Effector memory CD4-positive, alpha-beta T cell (primary cell): ENCODE results near the gene ASCC1.

Experiments used
- DNase-seq, 3 donors: peaks; one replicate each; pipeline ENCODE4 v3.0.0-alpha.2; 2020
- H3K27ac ChIP-seq: 2 replicates; pipeline ENCODE4 v1.7.0; 2013; ENCODE audit warnings: mild to moderate bottlenecking, low read length, moderate library complexity; ENCODE audit not compliant: insufficient read depth, poor library complexity, severe bottlenecking
- H3K27me3 ChIP-seq: replicated peaks from 2 replicates; pipeline ENCODE4 v1.7.0; 2013; ENCODE audit warnings: mild to moderate bottlenecking, low read length; ENCODE audit not compliant: insufficient read depth, control insufficient read depth, poor library complexity, severe bottlenecking
- H3K36me3 ChIP-seq: 2 replicates; pipeline ENCODE4 v1.7.0; 2013; ENCODE audit warnings: mild to moderate bottlenecking, low read length, moderate library complexity; ENCODE audit not compliant: control insufficient read depth, insufficient read depth
- H3K4me1 ChIP-seq: 2 replicates; pipeline ENCODE4 v1.7.0; 2013; ENCODE audit warnings: low read length, mild to moderate bottlenecking; ENCODE audit not compliant: control insufficient read depth, insufficient read depth, poor library complexity, severe bottlenecking
- H3K4me3 ChIP-seq: 2 replicates; pipeline ENCODE4 v1.7.0; 2013; ENCODE audit warnings: low read length, low read depth, mild to moderate bottlenecking; ENCODE audit not compliant: insufficient read depth, poor library complexity, severe bottlenecking
- H3K9me3 ChIP-seq: 2 replicates; pipeline ENCODE4 v1.7.0; 2013; ENCODE audit warnings: mild to moderate bottlenecking, low read length, moderate library complexity; ENCODE audit not compliant: control insufficient read depth

The ASCC1 gene

GRCh38 chr10:72106896-72107295 lies 109.2 kb downstream of the ASCC1 start:
- peak overlapping the region; percentile 4 for H3K4me3 ChIP-seq
- H3K27ac ChIP-seq = peak overlapping the region; percentile 64
- no peaks in the 10 kb centered on the region for H3K27me3 ChIP-seq
- peaks cover 37% of the 10 kb centered on the region for H3K4me1 ChIP-seq
- no peaks in the 10 kb centered on the region for H3K9me3 ChIP-seq
- no peaks in the 10 kb centered on the region for H3K36me3 ChIP-seq
- DNase-seq = no peak

GRCh38 chr10:72106154-72106849 lies 109.8 kb downstream of the ASCC1 start:
- Histone ChIP-seq H3K36me3 (no peaks in the 10 kb centered on the region), H3K27ac (peak overlapping the region; percentile 64), H3K4me3 (peak overlapping the region; percentile 4), H3K27me3 (no peaks in the 10 kb centered on the region), H3K4me1 (peaks cover 37% of the 10 kb centered on the region), H3K9me3 (no peaks in the 10 kb centered on the region)
- DNase-seq = no peak

DNA sequence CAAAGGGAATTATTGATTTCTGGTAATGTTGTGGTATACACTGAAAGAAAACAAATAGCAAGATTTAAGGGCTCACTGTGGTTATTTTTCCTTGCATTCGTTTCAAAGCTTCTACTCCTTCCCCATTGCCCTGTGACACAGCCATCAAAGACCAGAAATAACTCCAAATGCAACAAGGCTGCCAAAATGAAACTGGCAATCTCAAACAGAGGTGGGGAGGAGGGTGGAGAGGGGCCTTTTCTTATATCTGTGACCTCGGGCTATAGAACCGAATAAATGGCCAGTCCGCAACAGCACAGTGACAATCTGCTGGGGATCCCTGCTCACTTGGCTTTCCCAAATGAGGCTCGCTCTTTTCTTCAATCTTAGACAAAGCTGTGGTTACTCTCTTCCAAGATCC lies 110.4 kb downstream of the ASCC1 start:
- no peaks in the 10 kb centered on the region for H3K27me3 ChIP-seq
- DNase-seq = no peak
- no peaks in the 10 kb centered on the region for H3K36me3 ChIP-seq
- peak overlapping the region; percentile 4 for H3K27ac ChIP-seq
- no peak overlapping the region for H3K4me3 ChIP-seq
- peaks cover 37% of the 10 kb centered on the region for H3K4me1 ChIP-seq
- no peaks in the 10 kb centered on the region for H3K9me3 ChIP-seq

- Histone ChIP-seq H3K4me1 (peaks cover 36% of the 10 kb centered on the region), H3K9me3 (no peaks in the 10 kb centered on the region), H3K36me3 (no peaks in the 10 kb centered on the region), H3K27me3 (no peaks in the 10 kb centered on the region), H3K4me3 (no peak overlapping the region), H3K27ac (no peak overlapping the region)
- DNase-seq = no peak
Observed at GRCh38 chr10:72105098-72105475, 111.0 kb downstream of the ASCC1 start.

DNA sequence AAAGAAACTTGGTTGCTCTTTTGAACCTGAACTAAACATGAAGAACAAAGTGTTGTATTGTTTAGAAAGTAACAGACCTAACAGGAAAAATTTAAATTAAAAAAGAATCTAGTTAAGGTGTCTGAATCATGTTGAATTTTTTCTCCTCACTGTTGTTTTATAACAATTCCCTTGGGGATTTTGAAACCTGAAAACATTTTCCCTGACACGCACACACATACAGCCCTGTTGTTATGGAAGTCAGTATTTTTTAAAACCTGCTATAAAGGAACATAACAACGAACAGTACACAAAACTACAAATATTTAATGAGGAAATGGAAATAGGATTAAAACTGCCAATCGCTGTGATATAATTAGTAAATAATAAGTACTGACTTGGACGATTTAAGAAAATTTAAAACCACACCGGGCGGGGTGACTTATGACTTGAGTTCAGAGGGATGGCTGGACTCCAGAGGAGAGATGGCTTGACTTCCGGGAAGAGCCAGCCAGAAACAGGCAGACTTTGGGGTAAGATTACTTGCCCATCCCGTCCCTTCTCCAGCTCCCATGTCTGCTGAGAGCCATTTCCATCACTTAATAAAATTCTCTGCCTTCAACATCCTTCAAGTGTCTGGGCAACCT lies 111.5 kb downstream of the ASCC1 start:
- Histone ChIP-seq H3K4me3 (no peak overlapping the region), H3K27me3 (no peaks in the 10 kb centered on the region), H3K36me3 (no peaks in the 10 kb centered on the region), H3K9me3 (no peaks in the 10 kb centered on the region), H3K4me1 (peaks cover 31% of the 10 kb centered on the region), H3K27ac (no peak overlapping the region)
- no peak for DNase-seq

DNA sequence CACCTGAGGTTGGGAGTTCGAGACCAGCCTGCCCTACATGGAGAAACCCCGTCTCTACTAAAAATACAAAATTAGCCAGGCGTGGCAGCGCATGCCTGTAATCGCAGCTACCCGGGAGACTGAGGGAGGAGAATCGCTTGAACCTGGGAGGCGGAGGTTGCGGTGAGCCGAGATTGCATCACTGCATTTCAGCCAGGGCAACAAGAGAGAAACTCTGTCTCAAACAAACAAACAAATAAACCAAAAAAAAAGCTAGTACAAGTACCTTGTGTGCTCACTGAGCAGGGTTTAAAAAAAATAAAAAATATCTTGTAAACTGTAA lies 116.5 kb downstream of the ASCC1 start:
- H3K27me3 ChIP-seq = no peaks in the 10 kb centered on the region
- H3K4me3 ChIP-seq = no peak overlapping the region
- no peak for DNase-seq
- no peak overlapping the region for H3K27ac ChIP-seq
- H3K36me3 ChIP-seq = no peaks in the 10 kb centered on the region
- peaks cover 9% of the 10 kb centered on the region for H3K4me1 ChIP-seq
- H3K9me3 ChIP-seq = no peaks in the 10 kb centered on the region

DNA sequence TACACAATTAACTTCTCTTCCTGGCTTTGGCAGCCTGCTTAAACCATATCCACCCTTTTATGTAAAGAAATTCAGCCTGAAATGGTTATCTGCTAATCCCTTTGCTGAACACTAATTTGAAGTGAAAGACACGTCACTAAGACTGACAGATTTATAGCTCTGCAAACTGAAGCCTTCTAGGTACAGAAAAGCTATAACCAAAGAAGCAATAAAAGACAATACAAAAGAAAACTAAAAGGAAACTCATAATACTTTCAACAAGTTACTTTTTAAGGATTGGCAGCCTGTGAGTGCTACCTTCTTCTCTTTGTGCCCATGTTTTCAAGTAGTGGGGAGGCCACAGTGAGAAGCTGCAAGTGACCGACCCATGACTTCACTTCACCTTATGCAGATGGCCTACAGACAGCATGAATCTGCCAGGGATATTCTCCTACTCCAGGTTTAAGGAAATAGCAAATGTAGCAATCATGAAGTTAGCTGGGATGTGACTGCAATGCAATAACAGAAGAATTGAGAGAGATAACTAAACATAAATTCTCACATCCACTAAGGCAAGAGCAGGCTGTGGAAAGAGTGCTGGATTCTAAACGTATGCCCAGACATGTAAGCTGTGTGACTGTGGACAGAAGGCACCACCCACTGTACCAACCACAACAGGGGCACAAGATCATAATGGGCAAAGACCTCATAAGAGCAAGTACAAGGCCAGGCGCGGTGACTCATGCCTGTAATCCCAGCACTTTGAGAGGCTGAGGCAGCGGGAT lies 117.1 kb downstream of the ASCC1 start:
- H3K9me3 ChIP-seq = no peaks in the 10 kb centered on the region
- no peak overlapping the region for H3K4me3 ChIP-seq
- no peaks in the 10 kb centered on the region for H3K27me3 ChIP-seq
- DNase-seq = no peak
- no peaks in the 10 kb centered on the region for H3K36me3 ChIP-seq
- H3K27ac ChIP-seq = no peak overlapping the region
- H3K4me1 ChIP-seq = peaks cover 7% of the 10 kb centered on the region

DNA sequence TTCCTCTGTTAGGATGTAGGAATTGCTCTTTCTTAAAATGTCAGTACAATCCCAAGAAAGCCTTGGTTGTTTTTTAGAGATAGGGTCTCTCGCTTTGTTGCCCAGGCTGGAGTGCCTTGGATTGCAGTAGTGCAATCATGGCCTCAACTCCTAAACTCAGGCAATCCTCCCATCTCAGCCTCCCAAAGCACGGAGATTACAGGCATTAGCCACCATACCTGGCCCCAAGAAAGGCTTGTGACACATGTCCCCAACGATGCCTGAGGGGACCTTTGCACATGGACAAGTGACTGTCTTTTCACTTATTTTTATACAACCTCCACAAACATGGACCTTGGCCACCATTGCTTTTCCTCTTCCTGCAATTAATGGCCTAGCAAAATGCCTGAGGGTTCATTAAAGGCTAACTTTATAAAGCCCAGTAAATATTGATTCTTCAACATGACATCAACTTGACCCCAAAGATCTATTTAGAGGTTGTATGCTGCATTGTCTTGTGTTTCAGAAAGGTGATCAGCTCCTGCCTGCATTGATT lies 117.7 kb downstream of the ASCC1 start:
- DNase-seq = no peak
- H3K4me3 ChIP-seq = no peak overlapping the region
- peaks cover under 1% of the 10 kb centered on the region for H3K4me1 ChIP-seq
- H3K27ac ChIP-seq = no peak overlapping the region
- H3K36me3 ChIP-seq = no peaks in the 10 kb centered on the region
- H3K9me3 ChIP-seq = no peaks in the 10 kb centered on the region
- H3K27me3 ChIP-seq = no peaks in the 10 kb centered on the region

DNA sequence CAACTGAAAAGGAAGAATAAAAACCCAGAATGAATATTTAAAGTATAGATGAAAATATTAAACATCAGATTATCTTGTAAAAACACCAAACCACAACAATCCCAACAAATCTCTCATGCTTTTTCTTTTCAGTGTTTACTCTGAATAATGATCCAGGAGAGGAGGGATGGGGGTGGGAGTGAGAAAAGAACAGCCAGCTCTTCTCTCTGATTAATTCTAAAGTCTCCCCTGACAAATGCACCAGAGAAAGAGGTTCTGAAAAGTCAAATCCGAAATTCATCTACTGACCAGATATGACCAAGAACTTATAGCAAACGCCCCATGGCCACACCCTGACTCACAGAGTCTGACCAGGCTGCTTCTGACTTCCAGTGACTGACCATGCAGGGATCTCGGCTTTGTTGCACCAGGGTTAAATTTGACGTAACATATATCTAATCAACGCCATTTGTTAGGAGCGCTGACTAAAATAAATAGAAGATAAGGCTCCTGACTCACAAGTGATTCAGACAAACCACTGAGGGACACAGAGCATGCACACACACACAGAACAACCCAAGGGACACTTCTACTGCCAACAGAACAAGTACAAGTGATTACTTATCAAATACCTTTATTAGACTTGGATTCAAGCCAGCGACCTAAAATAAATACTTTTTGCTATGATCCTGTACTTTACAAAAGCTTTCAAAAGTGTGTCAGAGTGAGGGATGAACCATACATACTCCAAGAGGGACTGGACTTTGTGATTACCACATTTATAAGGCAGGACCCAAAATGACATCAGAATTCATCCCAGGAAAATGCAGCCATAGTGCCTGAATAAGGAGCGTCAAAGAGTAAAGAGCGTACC lies 118.4 kb downstream of the ASCC1 start:
- H3K4me3 ChIP-seq = no peak overlapping the region
- H3K27me3 ChIP-seq = no peaks in the 10 kb centered on the region
- no peak for DNase-seq
- no peaks in the 10 kb centered on the region for H3K4me1 ChIP-seq
- H3K9me3 ChIP-seq = no peaks in the 10 kb centered on the region
- no peaks in the 10 kb centered on the region for H3K36me3 ChIP-seq
- H3K27ac ChIP-seq = no peak overlapping the region
